AG20443 (cell line): ENCODE results near the gene MEGF11.

Experiments
- DNase-seq: peaks from one replicate; pipeline ENCODE4 v3.0.0; 2012; ENCODE audit warnings: low spot score, mixed read lengths

The MEGF11 gene

GRCh38 chr15:66215811-66216210 lies 37.7 kb downstream of the MEGF11 start:
- DNase-seq = no peak

- DNase-seq = no peak
Observed at GRCh38 chr15:66214246-66214645, 39.3 kb downstream of the MEGF11 start.

- no peak for DNase-seq
Observed at GRCh38 chr15:66212563-66212921, 41.0 kb downstream of the MEGF11 start.

GRCh38 chr15:66211670-66212562 lies 41.6 kb downstream of the MEGF11 start:
- no peak for DNase-seq

- DNase-seq = no peak
Observed at GRCh38 chr15:66210684-66211083, 42.9 kb downstream of the MEGF11 start.

GRCh38 chr15:66198757-66199156 lies 54.8 kb downstream of the MEGF11 start:
- DNase-seq = no peak

GRCh38 chr15:66196602-66197001 lies 56.9 kb downstream of the MEGF11 start:
- no peak for DNase-seq

GRCh38 chr15:66195621-66196230 lies 57.8 kb downstream of the MEGF11 start:
- DNase-seq = no peak

GRCh38 chr15:66193066-66193465 lies 60.5 kb downstream of the MEGF11 start:
- no peak for DNase-seq

GRCh38 chr15:66190746-66191145 lies 62.8 kb downstream of the MEGF11 start:
- no peak for DNase-seq

GRCh38 chr15:66189291-66189690 lies 64.3 kb downstream of the MEGF11 start:
- DNase-seq = no peak

- no peak for DNase-seq
Observed at GRCh38 chr15:66188464-66188863, 65.1 kb downstream of the MEGF11 start.

GRCh38 chr15:66187271-66187670 lies 66.3 kb downstream of the MEGF11 start:
- DNase-seq = no peak

GRCh38 chr15:66186049-66186825 lies 67.3 kb downstream of the MEGF11 start:
- DNase-seq = no peak

GRCh38 chr15:66184936-66185790 lies 68.4 kb downstream of the MEGF11 start:
- DNase-seq = no peak

- no peak for DNase-seq
Observed at GRCh38 chr15:66184492-66184891, 69.1 kb downstream of the MEGF11 start.

GRCh38 chr15:66180531-66181097 lies 72.9 kb downstream of the MEGF11 start:
- no peak for DNase-seq

- no peak for DNase-seq
Observed at GRCh38 chr15:66178531-66178910, 75.0 kb downstream of the MEGF11 start.

GRCh38 chr15:66172324-66172980 lies 81.1 kb downstream of the MEGF11 start:
- DNase-seq = no peak

- DNase-seq = no peak
Observed at GRCh38 chr15:66171841-66172240, 81.7 kb downstream of the MEGF11 start.

- no peak for DNase-seq
Observed at GRCh38 chr15:66170716-66171115, 82.8 kb downstream of the MEGF11 start.
